WERI-Rb-1 (cell line): Measurements from ENCODE around the gene CREBRF.
A peak's percentile ranks its signal among the peaks of the same experiment; 100 is the strongest.

ENCODE experiments used
- DNase-seq: peaks from one replicate; pipeline ENCODE4 v3.0.0-alpha.2; 2020
- H3K27ac ChIP-seq: fragments of 250-450 bp; sonication (Bioruptor Pico); 2 replicates; pipeline ENCODE4 v1.5.1; 2020; ENCODE audit warnings: mild to moderate bottlenecking, moderate library complexity
- H3K27me3 ChIP-seq: fragments of 250-450 bp; sonication (Bioruptor Pico); 2 replicates; pipeline ENCODE4 v1.5.1; 2021; ENCODE audit warnings: mild to moderate bottlenecking, low read depth, moderate library complexity; ENCODE audit not compliant: insufficient read depth, severe bottlenecking
- H3K36me3 ChIP-seq: fragments of 250-450 bp; sonication (Bioruptor Pico); 2 replicates; pipeline ENCODE4 v1.5.1; 2020; ENCODE audit warnings: mild to moderate bottlenecking, moderate library complexity
- H3K4me3 ChIP-seq: 2 replicates; pipeline ENCODE4 v1.5.1; 2011; ENCODE audit warnings: low read depth, mild to moderate bottlenecking, control low read depth, low read length
- H3K9me3 ChIP-seq: fragments of 250-450 bp; sonication (Bioruptor Pico); 2 replicates; pipeline ENCODE4 v1.5.1; 2021; ENCODE audit warnings: mild to moderate bottlenecking, moderate library complexity; ENCODE audit not compliant: severe bottlenecking
- CTCF ChIP-seq: IDR thresholded peaks from 2 replicates; pipeline ENCODE4 v1.5.1; 2011; ENCODE audit warnings: low read depth, mild to moderate bottlenecking, control low read depth, inconsistent platforms, low read length

CREBRF gene

GRCh38 chr5:173172166-173172565 lies 116.0 kb downstream of the CREBRF start:
- Histone ChIP-seq H3K27me3 (no peaks in the 10 kb centered on the region), H3K36me3 (no peaks in the 10 kb centered on the region), H3K4me3 (no peak overlapping the region), H3K9me3 (no peaks in the 10 kb centered on the region), H3K27ac (no peak overlapping the region)
- no peak for DNase-seq
- TF ChIP-seq CTCF, result no peak

- Histone ChIP-seq H3K9me3 (peaks cover 3% of the 10 kb centered on the region), H3K27ac (no peak overlapping the region), H3K4me3 (no peak overlapping the region), H3K36me3 (no peaks in the 10 kb centered on the region), H3K27me3 (no peaks in the 10 kb centered on the region)
- DNase-seq, result no peak
- no peak for TF ChIP-seq CTCF
These were observed 119.4 kb downstream of the CREBRF start for GRCh38 chr5:173175523-173175922.

DNA sequence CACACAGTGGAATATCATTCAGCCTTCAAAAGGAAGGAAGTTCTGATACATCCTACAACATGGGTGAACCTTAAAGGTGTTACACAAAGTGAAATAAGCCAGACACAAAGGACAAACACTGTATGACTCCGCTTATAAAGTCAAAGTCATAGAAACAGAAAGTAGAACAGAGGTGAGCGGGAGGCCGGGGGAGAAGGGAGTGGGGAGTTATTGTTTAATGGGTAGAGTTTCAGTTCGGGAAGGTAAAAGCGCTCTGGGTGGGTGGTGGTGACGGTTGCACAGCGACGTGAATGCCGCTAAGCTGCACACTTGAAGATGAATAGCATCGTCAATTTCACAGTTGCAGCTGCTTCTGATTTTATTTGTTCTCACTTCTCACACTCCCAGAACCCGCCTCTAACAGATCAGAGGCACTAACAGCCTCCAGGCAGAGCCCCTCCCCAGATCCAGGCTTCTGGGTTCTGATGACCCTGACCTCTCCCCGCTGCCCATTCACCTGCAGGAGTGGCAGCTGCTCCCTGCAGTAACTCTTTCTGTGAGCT lies 122.3 kb downstream of the CREBRF start:
- Histone ChIP-seq H3K9me3 (peaks cover 3% of the 10 kb centered on the region), H3K27ac (no peak overlapping the region), H3K4me3 (no peak overlapping the region), H3K36me3 (no peaks in the 10 kb centered on the region), H3K27me3 (no peaks in the 10 kb centered on the region)
- no peak for TF ChIP-seq CTCF
- no peak for DNase-seq

DNA sequence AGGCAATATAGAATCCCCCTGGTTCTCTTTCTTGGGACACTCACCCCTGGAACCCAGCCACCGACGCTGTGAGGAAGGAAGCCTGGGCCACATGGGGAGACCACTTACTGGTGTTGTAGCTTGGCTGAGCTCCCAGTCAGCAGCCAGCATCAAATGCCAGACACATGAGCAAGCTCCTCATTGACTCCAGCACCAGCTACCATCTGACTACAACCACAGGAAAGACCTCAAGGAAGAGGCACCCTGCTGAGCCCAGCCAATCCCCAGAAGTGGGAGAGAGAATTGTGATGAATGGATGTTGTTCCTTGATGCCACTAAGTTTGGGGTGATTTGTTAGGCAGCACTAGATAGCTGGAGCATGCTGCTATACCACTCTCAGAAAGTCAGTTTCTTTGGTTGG lies 124.2 kb downstream of the CREBRF start:
- no peak for DNase-seq
- Histone ChIP-seq H3K27ac (no peak overlapping the region), H3K4me3 (no peak overlapping the region), H3K27me3 (no peaks in the 10 kb centered on the region), H3K36me3 (no peaks in the 10 kb centered on the region), H3K9me3 (peaks cover 3% of the 10 kb centered on the region)
- TF ChIP-seq CTCF, result no peak

DNA sequence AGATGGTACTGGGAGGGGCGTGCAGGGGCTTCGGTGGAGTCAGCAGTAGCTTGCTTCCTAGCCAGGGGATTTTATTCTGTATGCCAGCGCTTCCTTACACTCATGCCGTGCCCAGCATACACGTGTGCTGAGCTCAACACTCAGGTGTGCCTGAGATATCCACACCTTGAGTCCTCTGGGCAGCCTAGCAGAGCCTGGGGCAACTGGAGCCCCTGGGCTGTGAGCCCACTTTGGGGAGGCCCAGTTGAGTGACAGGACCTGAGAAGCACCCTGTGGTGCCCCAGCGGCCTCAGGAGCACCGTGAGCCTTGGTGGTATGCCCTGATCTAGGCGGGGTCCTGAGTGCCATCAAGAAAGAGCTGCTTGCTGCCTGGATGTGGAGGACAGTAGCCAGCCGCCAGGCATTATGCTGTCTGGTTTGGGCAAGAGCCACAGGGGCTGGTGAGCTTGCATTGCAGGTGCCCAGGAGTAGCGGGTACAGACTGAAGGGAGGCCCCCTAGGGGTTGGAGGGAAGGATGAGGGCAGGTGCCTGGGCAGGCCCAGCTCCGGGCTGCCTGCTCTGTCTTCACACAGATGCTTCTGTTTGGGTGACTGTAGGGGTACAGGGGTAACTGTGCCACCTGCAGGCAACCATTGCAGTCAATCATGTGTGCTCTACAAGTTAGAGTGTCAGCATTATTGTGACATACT lies 131.0 kb downstream of the CREBRF start:
- no peaks in the 10 kb centered on the region for H3K27me3 ChIP-seq
- H3K27ac ChIP-seq, result no peak overlapping the region
- no peaks in the 10 kb centered on the region for H3K36me3 ChIP-seq
- no peaks in the 10 kb centered on the region for H3K9me3 ChIP-seq
- no peak for DNase-seq
- TF ChIP-seq CTCF, result peak; percentile 42; the same call in 1 of the 2 replicates
- no peak overlapping the region for H3K4me3 ChIP-seq

DNA sequence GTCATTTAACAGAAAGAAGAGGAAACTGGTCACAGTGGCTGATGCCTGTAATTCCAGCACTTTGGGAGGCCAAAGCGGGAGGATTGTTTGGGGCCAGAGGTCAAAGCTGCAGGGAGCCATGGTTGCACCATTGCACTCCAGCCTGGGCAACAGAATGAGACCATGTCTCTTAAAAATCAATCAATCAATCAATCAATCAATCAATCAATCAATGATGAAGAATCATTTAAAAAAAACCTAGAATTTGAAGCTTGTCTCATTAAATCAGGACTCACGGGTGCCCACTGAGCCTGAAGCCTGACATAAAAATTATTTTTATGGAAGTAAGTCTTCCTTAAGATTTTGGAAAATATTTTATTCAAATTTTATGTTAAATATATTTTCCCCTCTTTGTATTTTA lies 132.1 kb downstream of the CREBRF start:
- Histone ChIP-seq H3K27me3 (no peaks in the 10 kb centered on the region), H3K9me3 (no peaks in the 10 kb centered on the region), H3K27ac (no peak overlapping the region), H3K36me3 (no peaks in the 10 kb centered on the region), H3K4me3 (no peak overlapping the region)
- no peak for TF ChIP-seq CTCF
- DNase-seq, result no peak
